GM19239 (cell line): Measurements from ENCODE around the gene C16orf87.
"Not testable (repeated sequence)": the region's sequence is repeated elsewhere in the genome, so short reads cannot be mapped to it uniquely, and the experiment has no call there.

Experiments
- DNase-seq: peaks from one replicate; pipeline ENCODE4 v3.0.0; 2011; ENCODE audit warnings: low spot score; ENCODE audit not compliant: insufficient read length
- FAIRE-seq: peaks from 2 replicates; lab custom pipeline; 2011; peaks lifted over from hg19 to GRCh38; lab: Jason Lieb, UNC

C16orf87 gene

GRCh38 chr16:46803373-46803772, 27.6 kb downstream of the C16orf87 start:
- FAIRE-seq (no peak), DNase-seq (no peak)

DNA sequence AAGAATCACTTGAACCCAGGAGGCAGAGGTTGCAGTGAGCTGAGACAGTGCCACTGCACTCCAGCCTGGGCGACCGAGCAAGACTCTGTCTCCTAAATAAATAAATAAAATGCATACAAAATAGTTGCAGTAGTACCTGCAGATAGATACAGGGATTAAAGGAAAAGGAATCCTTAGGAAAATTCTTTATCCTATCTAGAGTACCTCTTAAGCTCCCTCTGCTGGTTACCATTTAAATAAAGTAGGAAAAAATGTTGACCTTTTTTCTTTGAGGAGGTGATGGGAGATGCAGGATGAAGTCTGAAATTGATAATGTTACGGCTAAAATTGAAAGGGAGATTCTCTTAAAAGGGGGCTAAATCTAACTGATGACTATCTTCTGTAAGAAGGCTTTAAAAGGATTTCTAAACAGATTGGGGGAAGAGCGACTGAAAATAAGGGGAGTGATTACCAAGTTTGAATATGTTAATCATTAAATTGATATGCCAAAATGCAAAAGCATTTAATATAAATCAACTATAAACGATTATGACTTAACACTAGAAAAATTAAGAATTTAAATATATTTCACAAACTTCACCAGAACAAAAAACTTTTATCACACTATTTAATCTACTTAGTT, 29.4 kb downstream of the C16orf87 start:
- DNase-seq = no peak
- no peak for FAIRE-seq

- DNase-seq (no peak), FAIRE-seq (no peak)
These were observed 30.5 kb downstream of the C16orf87 start for GRCh38 chr16:46800494-46800893.

GRCh38 chr16:46797501-46797900, 33.5 kb downstream of the C16orf87 start:
- FAIRE-seq = no peak

DNA sequence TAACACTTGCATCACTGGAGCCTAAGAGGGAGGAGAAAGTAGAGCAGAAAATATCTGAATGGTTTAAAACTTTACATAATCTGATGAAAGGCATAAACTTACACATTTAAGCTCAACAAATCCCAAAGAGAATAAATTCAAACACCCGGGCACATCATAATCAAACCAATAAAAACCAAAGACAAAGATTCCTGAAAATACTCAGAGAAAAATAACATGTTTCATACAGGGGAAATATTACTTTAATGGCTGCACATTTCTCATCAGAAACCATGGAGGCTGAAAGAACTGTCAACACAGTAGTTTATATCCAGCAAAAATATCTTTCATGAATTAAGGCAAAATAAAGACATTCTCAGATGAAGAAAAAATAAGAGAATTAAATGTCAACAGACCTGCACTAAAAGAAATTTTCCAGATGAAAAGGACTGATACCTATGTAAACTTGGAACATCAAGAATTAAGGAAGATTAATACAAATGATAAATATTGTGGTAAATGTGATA, 34.2 kb downstream of the C16orf87 start:
- no peak for DNase-seq
- FAIRE-seq = no peak

More at GRCh38 chr16:46797501-46797900, 33.5 kb downstream of the C16orf87 start:
- no peak for DNase-seq

- no peak for FAIRE-seq
These were observed 37.1 kb downstream of the C16orf87 start for GRCh38 chr16:46793841-46794240.

DNA sequence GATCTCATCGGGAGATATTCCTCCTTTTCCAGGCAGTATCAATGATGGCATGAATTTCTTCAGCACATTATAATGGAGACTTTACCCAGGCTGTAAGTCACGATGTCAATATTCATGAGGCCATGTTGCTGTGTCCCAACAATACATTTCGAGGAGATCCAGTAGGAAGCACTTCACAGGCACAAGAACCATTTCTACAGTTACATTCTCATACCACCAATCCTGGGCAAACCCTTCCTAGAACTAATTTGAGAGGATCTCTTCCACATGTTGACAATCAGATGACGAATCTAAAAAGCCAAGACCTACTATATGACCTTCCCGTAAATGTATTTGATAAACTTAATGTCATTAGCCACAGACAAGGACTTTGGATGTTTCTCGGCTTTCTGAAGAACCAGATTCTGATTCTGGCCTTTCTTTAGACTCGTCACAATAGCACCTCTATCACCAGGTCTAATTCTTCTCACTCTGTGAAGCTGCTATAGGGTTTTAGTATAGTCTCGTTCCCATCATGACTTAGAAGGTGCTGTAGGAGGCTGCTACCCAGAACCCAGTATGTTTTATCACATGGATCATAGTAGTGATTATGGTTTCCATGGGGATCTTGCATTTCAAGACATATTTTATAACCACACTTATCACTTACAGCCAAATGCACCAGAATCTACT, 40.2 kb downstream of the C16orf87 start:
- DNase-seq = no peak
- no peak for FAIRE-seq

More at GRCh38 chr16:46793841-46794240, 37.1 kb downstream of the C16orf87 start:
- DNase-seq = no peak

DNA sequence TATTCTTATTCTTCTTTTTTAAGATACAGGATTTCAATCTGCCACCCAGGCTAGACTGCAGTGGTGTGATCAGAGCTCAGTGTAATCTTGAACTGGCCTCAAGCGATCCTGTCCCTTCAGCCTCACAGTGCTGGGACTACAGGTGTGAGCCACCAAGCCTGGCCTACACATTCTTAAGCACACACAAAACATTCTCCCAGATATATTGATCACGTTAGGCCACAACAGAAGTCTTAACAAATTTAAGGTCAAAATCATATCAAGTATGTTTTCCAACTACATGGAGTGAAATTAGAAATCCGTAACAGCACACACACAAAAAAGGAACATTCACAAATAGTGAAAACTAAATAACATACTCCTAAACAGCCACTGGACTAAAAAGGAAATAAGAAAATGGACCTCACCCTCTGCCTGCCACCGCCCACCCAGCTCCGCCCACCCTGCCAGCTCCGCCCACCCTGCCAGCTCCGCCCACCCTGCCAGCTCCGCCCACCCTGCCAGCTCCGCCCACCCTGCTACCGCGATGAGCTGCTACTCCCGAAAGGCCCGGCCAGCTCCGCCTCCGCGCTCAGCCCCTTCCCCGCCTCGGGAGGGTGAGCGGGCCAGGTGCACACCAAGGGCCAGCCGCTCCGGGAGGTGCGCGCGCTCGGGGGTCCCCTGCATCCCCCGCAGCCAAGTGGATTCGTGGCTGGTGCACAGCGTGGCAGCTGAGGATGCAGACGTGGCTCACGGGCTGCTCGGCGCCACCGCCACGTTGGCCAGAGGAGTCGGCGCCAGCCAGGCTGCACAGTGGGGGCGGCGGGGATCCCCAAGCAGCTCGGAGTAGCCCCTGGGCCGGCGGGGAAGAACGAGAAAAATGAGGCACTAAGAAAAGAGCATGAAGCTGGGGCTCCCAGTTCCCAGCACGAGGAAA, 41.2 kb downstream of the C16orf87 start:
- DNase-seq (peak; percentile 69), FAIRE-seq (peak; percentile 89)

GRCh38 chr16:46788891-46789474, 42.0 kb downstream of the C16orf87 start:
- FAIRE-seq = no peak
- no peak for DNase-seq

DNA sequence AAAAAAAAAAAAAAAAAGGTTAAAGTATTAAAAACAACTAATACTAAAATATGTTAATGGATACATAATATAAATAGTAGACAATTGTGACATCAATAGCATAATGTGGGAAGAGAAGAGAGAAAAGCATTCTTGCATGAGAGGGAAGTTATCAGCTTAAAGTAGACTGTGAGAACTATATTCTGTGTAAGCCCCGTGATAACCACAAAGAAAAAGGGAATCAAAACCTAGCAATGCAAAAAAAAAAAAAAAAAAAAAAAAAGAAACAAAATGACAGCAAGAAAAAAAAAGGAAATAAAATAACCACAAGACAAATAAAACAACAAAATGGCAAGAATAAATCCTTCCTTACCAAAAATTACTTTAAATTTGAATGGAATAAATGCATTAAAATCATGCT, 43.1 kb downstream of the C16orf87 start:
- DNase-seq = no peak
- no peak for FAIRE-seq

DNA sequence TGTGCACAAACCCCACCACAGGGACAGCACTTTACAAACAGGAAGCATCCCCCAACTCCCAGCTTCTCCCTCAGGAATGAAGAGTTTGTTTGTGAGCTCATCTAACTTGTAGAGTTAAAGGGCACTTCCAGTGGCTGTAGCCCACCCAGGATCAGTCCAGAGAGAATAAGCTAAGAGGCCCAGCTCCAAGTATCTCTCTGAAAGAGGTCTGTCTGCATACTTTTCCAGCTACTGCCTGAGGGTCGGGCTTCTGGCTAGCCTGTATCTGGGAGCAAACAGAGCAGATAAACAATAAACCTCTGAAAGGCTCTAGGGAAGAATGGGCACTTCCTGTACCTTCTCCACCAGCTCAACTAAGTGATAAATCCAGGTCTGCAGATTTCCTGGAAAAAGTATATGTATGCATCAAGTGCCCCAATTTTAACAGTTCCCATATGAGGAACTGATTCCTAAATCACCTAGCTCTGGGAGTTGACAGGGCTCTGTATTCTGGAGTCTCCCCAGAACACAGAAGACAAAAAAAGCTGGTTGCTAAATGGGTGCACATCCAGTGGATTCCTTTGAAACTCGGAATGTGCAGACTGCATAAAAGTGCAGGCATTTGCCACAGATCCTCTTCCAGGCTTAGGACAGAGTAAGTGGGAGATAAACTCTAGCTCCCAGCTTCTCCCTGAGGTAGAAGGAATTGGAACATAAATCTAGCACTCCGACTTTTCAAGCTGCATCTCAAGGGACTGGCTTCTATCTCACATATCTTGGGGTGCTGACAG, 45.7 kb downstream of the C16orf87 start:
- FAIRE-seq (no peak), DNase-seq (no peak)

- not testable (repeated sequence) for FAIRE-seq, DNase-seq
These were observed 46.4 kb downstream of the C16orf87 start for GRCh38 chr16:46784569-46784968.

DNA sequence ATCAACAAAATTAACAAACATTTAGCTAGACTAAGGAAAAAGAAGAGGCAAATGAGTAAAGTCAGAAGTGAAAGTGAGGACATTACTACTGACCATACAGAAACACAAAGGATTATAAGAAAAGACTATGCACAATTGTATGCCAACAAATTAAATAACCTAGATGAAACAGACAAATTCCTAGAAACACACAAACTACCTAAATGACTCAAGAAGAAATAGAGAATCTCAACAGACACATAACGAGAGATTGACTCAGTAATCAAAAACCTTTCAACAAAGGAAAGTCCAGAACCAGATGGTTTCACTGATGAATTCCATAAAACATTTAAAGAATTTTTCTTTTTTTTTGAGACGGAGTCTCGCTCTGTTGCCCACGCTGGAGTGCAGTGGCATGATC, 47.2 kb downstream of the C16orf87 start:
- DNase-seq = no peak
- peak; percentile 75 for FAIRE-seq

GRCh38 chr16:46782320-46782719, 48.7 kb downstream of the C16orf87 start:
- no peak for FAIRE-seq
- no peak for DNase-seq

DNA sequence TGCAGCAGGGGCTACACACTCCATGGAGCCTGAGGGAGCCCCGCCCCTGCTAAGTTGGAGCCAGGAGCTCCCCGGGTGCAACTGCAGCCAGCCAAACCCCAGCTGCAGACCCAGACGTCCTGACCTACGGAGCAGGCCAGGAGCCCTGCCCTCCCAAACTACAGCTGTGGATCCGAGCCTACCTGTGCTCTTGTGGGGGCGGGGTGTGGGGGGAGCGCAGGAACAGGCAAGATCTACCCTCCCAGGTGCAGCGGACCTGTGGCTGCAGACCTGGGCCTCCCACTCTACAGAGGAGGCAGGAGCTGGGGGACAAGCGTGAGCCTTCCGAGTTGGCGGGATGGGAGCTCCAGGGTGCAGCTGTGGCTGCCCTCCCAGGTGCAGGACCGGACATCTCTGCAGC, 53.2 kb downstream of the C16orf87 start:
- FAIRE-seq (no peak), DNase-seq (no peak)

DNA sequence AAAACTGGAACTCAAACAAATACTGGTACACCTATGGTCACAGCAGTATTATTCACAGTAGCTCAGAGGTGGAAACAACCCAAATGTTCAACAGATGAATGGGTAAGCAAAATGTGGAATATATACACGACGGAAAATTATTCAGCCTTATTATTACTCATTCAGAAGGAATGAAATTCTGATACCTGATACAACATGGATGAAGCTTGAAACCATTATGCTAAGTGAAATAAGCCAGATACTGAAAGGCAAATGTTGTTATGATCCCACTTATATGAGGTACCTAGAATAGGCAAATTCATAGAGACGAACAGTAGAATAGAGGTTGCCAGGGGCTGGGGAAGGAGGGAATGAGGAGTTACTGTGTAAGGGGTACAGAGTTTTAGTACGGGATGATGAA, 55.8 kb downstream of the C16orf87 start:
- no peak for DNase-seq

DNA sequence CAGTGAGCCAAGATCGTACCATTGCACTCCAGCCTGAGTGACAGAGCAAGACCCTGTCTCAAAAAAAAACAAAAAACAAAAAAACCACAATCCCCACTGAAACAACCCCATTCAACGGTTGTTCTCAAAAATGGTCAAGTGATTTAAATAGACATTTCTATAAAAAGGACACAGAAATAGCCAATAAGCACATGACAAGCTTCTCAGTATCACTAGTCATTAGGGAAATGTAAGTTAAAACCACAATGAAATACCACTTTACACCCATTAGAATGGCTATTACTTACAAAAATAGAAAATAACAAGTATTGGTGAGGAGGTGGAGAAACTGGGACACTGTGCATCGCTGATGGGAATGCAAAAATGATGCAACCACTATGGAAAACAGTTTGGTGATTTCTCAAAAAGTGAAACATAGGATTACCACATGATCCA, 56.2 kb downstream of the C16orf87 start:
- FAIRE-seq (peak; percentile 92), DNase-seq (no peak)

More for the DNA sequence above, 55.8 kb downstream of the C16orf87 start:
- no peak for FAIRE-seq

GRCh38 chr16:46772463-46772862, 58.5 kb downstream of the C16orf87 start:
- DNase-seq (no peak), FAIRE-seq (no peak)

DNA sequence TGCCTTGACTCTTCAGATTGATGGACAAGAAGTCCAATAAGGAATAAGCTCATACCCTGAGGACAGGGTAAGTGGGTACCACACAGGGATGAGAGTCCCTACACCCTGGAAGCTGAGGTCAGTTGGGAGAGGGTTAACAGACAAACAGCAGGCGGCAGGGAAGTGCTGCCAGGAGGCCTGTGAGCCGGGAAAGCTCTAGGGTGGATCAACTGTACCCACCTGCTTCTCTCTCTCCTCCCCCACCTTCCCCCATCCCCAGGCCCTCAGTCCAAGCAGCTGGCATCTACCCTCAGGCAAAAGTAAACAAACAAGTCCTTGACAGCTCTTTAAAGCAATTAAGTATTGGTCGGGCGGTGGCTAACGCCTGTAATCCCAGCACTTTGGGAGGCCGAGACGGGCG, 62.2 kb downstream of the C16orf87 start:
- DNase-seq (no peak), FAIRE-seq (no peak)

- FAIRE-seq = no peak
- DNase-seq = no peak
These were observed 65.9 kb downstream of the C16orf87 start for GRCh38 chr16:46765050-46765449.
